BE2C (cell line): ENCODE results near the gene EXOC8.
"Not testable (repeated sequence)": the region's sequence is repeated elsewhere in the genome, so short reads cannot be mapped to it uniquely, and the experiment has no call there.

Experiments
- DNase-seq: peaks from one replicate; pipeline ENCODE4 v3.0.0-alpha.2; 2020
- H3K27me3 ChIP-seq: fragments of 250-450 bp; sonication (Bioruptor Pico); 2 replicates; pipeline ENCODE4 v1.5.1; 2020; ENCODE audit warnings: mild to moderate bottlenecking
- H3K36me3 ChIP-seq: fragments of 250-450 bp; sonication (Bioruptor Pico); 2 replicates; pipeline ENCODE4 v1.5.1; 2020; ENCODE audit warnings: mild to moderate bottlenecking
- H3K4me1 ChIP-seq: fragments of 250-450 bp; sonication (Bioruptor Pico); 2 replicates; pipeline ENCODE4 v1.5.1; 2020
- H3K4me3 ChIP-seq: 2 replicates; pipeline ENCODE4 v1.5.1; 2011; ENCODE audit warnings: low read depth, low read length
- H3K9me3 ChIP-seq: fragments of 250-450 bp; sonication (Bioruptor Pico); 2 replicates; pipeline ENCODE4 v1.5.1; 2020
- TF ChIP-seq, protein P1 (sequence below): IDR thresholded peaks from 2 replicates; pipeline ENCODE4 v1.5.1; 2012; ENCODE audit warnings: mild to moderate bottlenecking, low read depth, low read length

Gene EXOC8

DNA sequence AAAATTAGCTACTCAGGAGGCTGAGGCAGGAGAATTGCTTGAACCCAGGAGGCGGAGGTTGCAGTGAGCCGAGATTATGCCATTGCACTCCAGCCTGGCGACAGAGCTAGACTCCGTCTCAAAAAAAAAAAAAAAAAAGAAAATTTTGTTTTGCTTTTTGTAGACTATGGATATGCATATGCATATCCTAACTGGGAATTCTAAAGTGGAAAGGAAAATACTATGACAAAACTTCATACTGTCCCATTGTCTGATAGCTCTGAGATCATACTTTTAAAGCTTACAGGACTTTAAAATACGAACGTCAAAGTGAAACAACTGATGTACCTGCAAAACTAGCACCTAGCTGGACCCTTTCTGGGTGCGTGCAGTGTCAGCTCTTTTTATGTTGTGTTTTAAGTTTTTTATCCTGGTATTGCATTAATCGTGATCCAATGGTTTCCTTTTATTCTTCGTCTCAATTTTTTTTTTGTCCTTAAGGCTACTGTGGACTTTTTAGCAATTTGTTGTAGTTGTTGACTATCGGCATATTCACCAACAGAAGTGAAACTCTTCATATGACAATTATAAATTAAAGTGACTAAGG, 19.6 kb upstream of the EXOC8 start:
- Histone ChIP-seq H3K9me3 (no peaks in the 10 kb centered on the region), H3K4me1 (peaks cover 4% of the 10 kb centered on the region), H3K4me3 (no peak overlapping the region), H3K36me3 (peaks cover 7% of the 10 kb centered on the region), H3K27me3 (no peaks in the 10 kb centered on the region)
- TF ChIP-seq, protein P1, sequence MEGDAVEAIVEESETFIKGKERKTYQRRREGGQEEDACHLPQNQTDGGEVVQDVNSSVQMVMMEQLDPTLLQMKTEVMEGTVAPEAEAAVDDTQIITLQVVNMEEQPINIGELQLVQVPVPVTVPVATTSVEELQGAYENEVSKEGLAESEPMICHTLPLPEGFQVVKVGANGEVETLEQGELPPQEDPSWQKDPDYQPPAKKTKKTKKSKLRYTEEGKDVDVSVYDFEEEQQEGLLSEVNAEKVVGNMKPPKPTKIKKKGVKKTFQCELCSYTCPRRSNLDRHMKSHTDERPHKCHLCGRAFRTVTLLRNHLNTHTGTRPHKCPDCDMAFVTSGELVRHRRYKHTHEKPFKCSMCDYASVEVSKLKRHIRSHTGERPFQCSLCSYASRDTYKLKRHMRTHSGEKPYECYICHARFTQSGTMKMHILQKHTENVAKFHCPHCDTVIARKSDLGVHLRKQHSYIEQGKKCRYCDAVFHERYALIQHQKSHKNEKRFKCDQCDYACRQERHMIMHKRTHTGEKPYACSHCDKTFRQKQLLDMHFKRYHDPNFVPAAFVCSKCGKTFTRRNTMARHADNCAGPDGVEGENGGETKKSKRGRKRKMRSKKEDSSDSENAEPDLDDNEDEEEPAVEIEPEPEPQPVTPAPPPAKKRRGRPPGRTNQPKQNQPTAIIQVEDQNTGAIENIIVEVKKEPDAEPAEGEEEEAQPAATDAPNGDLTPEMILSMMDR: no peak
- no peak for DNase-seq

DNA sequence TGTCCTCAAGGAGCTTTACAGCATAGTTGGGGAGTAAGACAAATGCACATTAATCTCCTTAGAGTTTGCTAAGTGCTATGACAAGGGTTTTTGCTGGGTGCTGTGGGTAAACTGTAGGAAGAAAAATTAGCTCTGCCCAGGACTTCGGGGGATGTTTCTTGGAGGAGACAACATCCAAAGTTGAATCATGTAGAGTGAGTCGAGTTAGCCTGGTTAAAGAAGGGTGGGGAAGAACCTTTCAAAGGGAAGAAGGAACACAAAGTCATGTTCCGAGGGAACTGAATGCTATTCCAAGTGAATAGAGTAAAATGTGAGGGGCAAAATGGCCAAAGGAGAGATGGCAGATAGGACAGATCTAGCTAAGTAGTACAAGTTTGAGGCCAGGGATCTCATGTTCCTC, 17.5 kb upstream of the EXOC8 start:
- TF ChIP-seq, protein P1: no peak
- no peak for DNase-seq
- Histone ChIP-seq H3K36me3 (peaks cover 14% of the 10 kb centered on the region), H3K4me3 (no peak overlapping the region), H3K4me1 (peaks cover 4% of the 10 kb centered on the region), H3K9me3 (no peaks in the 10 kb centered on the region), H3K27me3 (no peaks in the 10 kb centered on the region)

DNA sequence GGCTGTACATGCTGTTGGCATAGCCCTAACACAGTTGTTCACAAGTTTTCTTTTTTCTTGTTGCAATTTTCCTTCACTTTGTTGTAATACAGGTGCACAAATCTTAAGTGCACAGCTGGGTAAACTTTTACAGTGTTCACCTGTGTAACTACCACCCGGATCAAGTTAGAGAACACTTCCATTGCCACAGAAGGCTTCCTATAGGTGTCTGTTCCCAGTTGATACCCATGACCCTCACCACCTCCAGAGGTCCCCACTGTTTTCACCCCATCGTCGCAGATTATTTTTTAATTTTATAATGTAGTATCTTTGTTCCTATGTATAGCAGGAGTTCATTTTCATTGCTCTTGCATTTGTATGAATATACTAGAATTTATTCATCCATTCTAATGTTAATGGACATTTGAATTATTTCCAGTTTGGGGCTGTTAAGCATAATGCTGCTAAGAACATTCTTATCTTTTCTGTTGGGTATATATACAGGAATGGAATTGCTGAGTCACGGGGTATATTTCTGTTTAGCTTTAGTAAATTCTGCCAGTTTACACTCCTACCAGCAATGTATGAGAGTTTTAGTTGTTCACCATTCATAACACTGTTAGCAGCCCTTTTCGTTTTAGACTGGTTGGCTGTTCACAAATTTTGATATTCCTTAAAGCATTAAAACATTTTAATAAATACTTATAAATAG, 16.8 kb upstream of the EXOC8 start:
- peaks cover 15% of the 10 kb centered on the region for H3K36me3 ChIP-seq
- H3K27me3 ChIP-seq: no peaks in the 10 kb centered on the region
- no peaks in the 10 kb centered on the region for H3K9me3 ChIP-seq
- no peak for DNase-seq
- peaks cover 4% of the 10 kb centered on the region for H3K4me1 ChIP-seq
- no peak overlapping the region for H3K4me3 ChIP-seq
- TF ChIP-seq, protein P1: no peak

DNA sequence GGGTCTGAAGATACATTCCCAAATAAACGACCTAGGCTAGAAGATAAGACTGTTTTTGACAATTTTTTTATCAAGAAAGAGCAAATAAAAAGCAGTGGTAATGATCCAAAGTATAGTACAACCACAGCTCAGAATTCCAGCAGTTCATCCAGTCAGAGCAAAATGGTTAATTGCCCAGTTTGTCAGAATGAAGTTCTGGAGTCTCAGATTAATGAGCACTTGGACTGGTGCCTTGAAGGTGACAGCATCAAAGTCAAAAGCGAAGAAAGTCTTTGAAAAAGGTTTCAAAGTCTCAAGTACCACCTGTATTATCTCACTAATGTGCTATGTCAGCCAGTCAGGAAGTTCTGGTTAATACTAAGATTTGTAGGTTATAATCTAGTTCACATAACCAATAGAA, 15.4 kb upstream of the EXOC8 start:
- H3K36me3 ChIP-seq: peaks cover 29% of the 10 kb centered on the region
- H3K4me1 ChIP-seq: peaks cover 3% of the 10 kb centered on the region
- no peaks in the 10 kb centered on the region for H3K9me3 ChIP-seq
- TF ChIP-seq, protein P1: no peak
- DNase-seq: no peak
- no peaks in the 10 kb centered on the region for H3K27me3 ChIP-seq
- no peak overlapping the region for H3K4me3 ChIP-seq

DNA sequence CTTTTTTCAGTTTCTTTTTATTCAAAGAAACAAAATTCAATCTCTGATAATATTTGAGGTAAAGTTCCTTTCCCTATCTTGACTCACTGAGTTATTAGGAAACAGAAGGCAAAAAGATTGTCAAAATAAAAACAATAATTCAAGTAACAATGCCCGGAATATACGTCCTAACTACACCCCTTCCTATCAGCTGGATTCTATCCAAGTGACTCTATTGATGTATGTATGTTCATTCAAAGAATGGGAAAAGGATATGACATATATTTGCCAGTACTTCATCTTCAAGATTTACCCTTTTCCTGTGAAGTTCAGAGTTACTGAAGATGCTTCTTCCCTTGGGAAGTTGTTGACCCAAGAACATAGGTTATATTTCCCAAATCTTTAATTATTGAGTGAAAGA, 14.2 kb upstream of the EXOC8 start:
- Histone ChIP-seq H3K27me3 (no peaks in the 10 kb centered on the region), H3K4me3 (no peak overlapping the region), H3K9me3 (no peaks in the 10 kb centered on the region), H3K36me3 (peaks cover 39% of the 10 kb centered on the region), H3K4me1 (no peaks in the 10 kb centered on the region)
- TF ChIP-seq, protein P1: no peak
- DNase-seq: no peak

DNA sequence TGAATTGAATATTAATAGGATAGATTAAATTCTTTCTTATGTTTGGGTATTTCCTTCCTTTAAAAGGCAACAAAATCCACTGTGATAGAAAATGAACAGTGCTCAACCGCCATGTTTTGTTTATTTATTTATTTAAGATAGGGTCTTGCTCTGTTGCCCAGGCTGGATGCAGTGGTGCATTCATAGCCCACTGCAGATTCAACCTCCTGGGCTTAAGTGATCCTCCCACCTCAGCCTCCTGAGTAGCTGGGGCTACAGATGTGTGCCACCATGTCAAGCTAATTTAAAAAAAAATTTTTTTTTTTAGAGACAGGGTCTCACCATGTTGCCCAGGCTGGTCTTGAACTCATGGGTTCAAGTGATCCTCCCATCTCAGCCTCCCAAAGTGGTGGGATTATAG, 11.2 kb upstream of the EXOC8 start:
- H3K4me1 ChIP-seq, H3K27me3 ChIP-seq, H3K4me3 ChIP-seq, DNase-seq, H3K9me3 ChIP-seq: not testable (repeated sequence)
- H3K36me3 ChIP-seq: peaks cover 48% of the 10 kb centered on the region
